ENCODE measurements around the gene TNFRSF6B.

The TNFRSF6B gene

DNA sequence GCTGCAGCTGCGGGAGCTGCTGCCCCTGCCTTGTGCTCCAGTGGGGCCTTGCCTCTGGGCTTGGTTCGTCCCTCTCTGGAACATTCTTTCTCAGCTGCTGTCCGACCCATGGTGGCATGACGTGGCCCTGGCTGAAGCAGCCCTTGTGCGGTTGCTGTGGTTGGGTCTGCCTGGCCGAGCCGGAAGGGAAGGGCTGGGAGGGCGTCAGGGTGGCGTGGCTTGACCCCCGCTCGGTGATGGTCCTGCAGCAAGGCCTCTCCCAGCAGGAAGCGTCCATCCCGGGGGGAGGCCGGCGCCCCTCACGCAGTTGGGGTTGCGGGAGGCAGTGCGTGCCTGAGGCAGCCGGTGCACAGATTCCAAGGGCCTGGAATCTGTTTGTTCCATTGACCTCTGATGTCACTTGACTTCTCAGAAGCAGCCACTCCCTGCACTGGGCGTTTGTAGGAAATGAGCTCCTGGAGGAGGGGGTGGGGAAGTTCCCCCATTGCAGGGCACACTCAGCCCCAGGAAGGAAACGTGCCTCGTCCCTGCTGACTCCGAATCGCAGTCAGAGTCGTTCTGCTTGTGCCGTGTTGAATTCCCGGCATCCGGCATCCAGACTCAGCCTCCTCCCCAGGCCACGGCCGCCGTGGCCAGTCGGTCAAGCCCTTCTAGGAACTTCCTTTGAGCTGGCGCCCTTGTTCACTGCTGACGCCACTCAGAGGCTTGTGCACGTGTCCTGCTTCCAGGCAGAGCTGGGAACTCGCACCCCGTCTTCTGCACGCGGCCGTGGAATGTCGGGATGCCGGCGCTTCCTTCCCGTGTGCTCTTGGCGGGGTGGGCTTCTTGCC lies 9.7 kb upstream of the TNFRSF6B start:
- no peak for DNase-seq

DNA sequence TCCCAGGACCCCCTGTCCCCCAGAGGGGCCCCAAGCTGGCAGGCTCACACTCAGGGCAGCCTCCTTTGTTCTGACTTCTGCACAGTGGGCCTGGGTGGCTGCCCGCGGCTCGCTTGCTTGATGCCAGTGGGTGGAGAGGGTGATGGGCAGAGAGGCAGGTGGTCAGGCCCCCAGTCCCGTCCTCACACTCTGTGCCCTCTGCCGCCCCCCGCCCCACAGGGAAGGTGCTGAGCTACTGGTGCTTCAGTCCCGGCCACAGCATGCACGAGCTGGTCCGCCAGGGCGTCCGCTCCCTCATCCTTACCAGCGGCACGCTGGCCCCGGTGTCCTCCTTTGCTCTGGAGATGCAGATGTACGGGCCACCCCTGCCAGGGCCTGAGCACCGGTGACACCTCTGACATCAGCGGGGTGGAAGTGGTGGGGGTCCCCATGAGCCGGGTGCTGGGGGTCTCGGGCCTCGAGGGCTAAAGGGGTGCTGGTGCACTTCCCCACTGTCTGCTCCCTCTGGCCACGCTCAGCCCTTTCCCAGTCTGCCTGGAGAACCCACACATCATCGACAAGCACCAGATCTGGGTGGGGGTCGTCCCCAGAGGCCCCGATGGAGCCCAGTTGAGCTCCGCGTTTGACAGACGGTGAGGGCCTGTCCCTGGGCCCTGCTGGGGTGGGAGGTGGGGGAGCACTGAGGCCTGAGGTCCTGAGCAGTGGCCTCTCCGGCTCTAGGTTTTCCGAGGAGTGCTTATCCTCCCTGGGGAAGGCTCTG lies 8.9 kb upstream of the TNFRSF6B start:
- DNase-seq, result no peak

DNA sequence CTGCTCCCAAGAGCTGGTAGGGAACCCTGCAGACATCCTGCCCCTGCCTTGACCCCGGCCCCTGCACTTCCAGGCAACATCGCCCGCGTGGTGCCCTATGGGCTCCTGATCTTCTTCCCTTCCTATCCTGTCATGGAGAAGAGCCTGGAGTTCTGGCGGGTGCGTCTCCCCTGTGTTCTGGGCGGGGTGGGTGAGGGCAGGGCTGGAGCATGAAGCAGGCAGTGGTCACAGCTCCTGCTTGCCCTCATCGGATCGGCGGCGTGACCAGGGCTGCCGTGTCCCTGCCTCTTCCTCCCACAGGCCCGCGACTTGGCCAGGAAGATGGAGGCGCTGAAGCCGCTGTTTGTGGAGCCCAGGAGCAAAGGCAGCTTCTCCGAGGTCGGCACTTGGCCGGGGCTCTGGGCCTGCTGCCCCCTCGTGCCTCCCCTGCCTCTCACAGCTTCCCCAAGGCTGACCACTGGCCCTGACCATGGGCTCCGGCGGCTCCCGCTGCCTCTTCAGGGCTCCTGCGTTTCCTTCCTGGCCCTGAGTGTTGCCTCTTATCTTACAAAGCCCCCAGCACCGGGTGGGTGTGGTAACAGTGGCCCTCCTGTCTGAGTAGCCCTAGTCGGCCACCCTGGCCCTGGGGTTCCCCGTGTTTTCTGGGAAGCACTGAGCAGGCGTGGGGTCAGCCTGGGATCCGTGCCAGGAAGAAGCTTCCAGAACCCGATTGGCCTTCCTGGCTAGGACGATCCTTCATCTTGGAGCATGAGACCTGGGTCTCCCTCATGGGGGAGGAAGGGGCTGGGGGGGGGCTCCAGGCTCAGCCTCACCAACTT lies 8.0 kb upstream of the TNFRSF6B start:
- DNase-seq, result no peak

DNA sequence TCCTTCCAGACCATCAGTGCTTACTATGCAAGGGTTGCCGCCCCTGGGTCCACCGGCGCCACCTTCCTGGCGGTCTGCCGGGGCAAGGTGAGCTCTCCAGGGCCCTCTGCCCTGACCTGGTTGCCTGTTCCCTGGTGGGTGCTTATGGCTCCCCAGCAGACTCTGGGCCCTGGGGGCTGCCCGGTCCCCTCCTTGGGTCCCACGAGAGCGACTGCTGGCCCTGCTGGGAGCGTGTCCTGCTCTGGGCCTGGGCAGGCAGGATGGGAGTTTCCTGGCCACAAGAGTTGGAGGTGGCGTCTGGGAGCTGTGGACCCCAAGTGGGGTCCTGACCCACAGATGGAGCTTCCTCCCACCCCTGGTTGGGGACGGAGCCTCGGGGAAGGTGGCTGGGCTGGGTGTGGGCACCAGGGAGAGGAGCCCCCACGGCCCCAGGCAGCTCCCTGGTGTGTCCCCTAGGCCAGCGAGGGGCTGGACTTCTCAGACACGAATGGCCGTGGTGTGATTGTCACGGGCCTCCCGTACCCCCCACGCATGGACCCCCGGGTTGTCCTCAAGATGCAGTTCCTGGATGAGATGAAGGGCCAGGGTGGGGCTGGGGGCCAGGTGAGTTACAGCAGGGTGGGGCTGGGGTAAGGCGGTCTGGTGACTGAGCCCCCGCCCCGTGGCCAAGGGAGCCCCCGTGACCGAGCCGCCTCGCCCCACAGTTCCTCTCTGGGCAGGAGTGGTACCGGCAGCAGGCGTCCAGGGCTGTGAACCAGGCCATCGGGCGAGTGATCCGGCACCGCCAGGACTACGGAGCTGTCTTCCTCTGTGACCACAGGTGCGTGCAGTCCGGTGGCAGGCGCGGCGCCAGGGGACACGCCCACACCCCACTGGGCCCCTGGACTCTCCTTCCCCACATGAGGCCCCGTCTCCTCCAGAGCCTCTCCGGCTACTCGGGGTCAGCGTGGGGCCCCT lies 7.1 kb upstream of the TNFRSF6B start:
- DNase-seq, result no peak

DNA sequence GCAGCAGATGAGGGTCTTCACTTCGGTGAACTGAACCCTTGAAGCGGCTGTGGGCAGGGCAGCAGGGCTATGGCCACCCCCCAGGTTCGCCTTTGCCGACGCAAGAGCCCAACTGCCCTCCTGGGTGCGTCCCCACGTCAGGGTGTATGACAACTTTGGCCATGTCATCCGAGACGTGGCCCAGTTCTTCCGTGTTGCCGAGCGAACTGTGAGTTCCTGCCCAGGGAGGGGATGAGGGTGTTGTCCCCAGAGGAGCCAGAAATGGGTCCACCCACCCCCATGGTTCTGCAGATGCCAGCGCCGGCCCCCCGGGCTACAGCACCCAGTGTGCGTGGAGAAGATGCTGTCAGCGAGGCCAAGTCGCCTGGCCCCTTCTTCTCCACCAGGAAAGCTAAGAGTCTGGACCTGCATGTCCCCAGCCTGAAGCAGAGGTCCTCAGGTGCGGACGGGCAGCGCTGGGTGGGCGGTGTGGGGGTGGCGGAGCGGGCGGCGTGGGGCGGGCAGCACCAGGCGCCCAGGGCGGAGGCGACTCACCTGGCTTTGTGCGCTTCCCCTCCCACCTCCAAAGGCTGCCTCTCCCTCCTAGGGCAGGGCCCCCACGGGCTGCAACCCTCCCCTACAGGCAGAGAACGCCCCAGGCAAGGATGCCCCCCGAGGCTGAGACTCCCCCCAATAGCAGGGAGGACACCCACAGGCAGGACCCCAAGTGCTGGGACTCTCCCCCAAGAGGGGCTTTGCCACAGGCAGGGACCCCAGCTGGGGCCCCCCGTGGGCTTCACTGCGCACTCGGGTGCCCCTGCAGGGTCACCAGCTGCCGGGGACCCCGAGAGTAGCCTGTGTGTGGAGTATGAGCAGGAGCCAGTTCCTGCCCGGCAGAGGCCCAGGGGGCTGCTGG lies 6.2 kb upstream of the TNFRSF6B start:
- DNase-seq, result no peak

DNA sequence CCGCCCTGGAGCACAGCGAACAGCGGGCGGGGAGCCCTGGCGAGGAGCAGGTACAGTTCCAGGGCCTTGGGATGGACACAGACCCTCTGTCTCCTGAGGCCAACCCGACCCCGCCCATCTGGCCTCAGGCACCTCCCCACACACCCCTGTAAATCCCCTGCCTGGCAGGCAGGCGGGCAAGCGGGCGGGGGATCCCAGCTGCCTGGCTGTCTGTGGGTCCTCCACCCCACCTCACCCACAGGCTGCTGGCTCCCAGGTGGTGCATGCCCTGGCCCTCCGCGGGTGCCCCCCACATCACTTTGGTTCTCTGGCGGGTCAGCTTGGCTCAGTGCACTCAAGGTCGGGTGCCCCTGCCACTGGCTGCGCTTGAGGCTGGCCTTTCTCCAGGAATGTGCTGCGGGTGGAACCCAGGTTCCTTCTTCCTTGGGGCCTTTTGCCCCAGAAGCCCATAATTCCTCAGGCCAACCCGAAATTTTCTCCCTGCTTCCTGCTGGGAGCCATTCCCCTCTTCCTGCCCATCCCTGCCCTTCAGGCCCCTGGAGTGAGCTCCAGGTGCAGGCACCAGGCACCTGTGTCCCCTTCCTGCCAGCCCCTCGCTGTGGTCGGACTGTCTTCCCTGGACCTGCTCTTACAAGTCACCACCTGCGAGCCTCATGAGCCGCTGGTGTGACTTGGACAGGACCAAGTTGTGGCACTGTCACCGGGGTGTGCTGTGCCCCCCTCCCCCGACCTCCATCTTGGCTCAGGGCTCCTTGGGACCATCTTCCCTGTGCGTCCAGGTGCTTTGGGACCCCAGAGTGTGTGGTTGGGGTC lies 5.3 kb upstream of the TNFRSF6B start:
- DNase-seq, result no peak

DNA sequence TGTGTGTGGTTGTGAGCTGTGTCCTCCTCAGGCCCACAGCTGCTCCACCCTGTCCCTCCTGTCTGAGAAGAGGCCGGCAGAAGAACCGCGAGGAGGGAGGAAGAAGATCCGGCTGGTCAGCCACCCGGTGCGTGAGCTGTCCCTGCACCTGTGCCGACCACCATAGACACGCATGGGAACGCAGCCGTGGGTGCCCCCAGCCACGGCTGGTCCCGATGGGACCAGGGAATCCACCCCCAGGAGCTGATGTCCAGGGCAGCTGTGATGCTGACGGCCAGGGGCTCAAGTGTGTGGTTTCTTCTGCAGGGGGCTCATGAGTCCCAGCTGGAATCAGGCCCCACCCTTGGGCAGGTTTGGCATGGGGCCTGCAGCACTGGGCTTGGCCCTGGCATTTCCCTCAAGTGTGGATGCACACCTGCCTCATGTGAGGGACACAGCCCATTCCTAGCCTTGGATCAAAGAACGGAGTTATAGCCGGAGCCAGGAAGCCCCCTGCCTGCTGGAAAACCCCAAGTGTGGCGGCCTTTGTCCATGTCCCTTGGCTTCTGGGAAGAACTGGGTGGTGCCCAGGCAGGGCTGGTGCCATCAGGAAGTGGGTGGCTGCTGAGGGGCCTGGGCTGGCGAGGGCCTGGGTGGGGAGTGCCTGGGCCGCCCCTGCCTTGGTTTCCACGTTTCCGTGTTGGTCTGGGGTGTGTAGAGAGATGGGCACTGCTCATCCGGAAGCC lies 4.6 kb upstream of the TNFRSF6B start:
- DNase-seq, result no peak

DNA sequence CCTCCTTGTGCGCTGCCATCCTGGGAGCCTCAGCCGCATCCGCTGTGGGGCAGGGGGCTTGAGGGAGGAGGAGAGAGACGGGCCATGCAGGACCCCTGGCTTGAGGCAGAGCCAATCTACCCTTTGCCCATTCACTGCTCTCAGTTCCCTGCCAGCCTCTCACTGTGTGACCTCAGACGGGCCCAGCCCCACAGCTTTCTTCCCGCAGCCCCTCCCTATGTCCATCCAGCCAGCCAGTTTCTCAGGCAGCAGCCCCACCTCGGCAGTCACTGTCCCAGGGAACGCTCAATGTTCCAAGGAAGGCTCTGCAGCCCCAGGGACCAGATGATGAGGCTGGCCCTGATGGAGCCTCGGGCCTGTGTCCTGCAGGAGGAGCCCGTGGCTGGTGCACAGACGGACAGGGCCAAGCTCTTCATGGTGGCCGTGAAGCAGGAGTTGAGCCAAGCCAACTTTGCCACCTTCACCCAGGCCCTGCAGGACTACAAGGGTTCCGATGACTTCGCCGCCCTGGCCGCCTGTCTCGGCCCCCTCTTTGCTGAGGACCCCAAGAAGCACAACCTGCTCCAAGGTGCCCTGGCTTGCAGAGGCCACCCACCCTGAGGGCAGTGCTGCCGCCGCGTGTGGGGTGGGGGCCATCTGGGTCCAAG lies 3.9 kb upstream of the TNFRSF6B start:
- DNase-seq, result peak in 1 of 2 experiments; percentile 59

DNA sequence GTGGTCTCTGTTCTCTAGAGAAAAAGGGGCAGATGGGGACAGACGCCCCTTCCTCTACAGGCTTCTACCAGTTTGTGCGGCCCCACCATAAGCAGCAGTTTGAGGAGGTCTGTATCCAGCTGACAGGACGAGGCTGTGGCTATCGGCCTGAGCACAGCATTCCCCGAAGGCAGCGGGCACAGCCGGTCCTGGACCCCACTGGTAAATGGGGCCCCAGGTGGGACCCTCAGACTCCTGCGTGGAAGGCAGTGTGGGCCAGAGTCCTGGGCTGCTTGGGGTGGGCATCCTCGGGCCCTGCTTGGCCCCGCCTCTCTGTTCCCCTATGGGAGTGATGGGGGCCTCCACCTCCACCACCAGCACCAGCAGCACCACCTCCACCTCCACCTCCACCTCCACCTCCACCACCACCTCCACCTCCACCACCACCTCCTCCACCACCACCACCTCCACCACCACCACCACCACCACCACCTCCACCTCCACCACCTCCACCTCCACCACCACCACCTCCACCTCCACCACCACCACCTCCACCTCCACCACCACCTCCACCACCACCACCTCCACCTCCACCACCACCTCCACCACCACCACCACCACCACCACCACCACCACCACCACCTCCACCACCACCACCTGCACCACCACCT lies 3.2 kb upstream of the TNFRSF6B start:
- DNase-seq, result no peak

DNA sequence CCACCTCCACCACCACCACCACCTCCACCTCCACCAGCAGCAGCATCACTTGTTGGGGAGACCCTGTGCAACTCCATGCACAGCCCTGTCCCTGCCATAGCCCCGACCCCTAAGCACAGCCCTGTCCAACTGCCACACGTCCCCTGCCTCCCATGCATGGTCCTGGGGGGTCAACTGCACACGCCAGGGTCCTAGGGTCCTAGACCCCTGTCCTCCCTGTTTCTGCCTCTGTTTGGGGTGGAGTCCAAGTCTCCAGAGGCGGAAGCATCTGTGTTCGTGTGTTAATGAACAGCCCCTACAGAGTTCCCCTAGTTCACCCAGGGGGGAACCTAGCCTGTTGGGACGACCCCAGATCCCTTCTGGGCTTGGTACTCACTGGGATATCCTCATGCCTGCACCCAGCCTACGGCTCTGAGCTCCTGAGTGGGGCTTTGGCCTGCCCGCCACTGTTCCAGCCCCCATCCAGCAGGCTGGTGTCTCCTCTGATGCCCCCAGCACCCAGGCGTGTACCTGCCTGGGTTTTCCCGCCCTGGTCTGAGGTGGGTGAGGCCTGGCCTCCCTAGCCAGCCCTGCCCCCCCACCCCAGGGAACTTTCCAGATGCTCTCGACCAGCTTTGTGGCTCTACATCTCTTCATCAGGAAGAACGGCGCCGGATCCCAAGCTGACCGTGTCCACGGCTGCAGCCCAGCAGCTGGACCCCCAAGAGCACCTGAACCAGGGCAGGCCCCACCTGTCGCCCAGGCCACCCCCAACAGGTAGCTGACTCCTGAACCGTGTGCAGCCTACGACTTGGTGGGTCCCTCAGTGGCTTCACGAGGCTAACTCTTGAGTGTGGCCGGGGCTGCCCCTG lies 2.5 kb upstream of the TNFRSF6B start:
- no peak for DNase-seq

DNA sequence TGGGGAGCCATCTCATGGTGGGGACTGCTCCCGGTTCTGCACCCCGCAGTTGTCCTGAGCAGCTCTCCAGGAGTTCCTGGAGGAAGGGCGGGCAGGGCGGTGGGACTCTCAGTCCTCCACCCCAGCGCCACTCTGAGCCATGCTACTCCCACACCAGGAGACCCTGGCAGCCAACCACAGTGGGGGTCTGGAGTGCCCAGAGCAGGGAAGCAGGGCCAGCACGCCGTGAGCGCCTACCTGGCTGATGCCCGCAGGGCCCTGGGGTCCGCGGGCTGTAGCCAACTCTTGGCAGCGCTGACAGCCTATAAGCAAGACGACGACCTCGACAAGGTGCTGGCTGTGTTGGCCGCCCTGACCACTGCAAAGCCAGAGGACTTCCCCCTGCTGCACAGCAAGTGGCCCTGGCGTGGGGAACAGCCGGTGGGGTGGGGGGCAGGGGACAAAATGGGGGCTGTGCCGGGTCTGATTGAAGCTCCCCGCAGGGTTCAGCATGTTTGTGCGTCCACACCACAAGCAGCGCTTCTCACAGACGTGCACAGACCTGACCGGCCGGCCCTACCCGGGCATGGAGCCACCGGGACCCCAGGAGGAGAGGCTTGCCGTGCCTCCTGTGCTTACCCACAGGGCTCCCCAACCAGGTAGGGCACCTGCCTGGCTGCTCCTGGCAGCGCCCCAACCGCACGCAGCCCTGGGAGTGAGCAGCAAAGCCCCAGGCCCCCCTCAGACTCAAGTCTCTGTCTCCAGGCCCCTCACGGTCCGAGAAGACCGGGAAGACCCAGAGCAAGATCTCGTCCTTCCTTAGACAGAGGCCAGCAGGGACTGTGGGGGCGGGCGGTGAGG lies 1.6 kb upstream of the TNFRSF6B start:
- no peak for DNase-seq

DNA sequence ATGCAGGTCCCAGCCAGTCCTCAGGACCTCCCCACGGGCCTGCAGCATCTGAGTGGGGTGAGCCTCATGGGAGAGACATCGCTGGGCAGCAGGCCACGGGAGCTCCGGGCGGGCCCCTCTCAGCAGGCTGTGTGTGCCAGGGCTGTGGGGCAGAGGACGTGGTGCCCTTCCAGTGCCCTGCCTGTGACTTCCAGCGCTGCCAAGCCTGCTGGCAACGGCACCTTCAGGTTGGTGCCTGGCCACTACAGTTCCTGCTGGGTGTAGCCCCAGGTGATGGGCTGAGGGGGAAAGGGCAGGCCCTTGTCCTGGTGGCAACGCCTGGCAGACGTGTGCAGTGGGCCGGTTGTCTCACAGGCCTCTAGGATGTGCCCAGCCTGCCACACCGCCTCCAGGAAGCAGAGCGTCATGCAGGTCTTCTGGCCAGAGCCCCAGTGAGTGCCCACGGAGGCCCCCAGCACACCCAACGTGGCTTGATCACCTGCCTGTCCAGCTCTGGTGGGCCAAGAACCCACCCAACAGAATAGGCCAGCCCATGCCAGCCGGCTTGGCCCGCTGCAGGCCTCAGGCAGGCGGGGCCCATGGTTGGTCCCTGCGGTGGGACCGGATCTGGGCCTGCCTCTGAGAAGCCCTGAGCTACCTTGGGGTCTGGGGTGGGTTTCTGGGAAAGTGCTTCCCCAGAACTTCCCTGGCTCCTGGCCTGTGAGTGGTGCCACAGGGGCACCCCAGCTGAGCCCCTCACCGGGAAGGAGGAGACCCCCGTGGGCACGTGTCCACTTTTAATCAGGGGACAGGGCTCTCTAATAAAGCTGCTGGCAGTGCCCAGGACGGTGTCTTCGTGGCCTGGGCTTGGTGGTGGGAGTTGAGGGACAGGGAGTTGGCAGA lies 787 bp upstream of the TNFRSF6B start:
- no peak for DNase-seq

DNA sequence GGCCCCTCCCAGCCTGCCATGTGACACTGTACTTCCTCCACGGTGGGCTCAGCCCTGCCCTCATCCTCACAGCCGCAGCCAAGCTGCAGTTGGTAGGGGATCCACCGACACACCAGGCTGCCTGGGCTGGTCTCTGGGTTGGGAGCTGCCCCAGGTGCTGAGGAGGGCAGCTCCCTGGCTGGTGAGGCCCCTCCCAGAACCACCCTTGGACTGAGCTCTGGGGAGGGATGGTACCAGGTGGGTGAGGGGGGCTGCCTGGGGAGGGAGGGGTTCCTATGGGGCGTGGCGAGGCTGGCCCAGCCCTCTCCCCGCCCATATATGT lies 185 bp upstream of the TNFRSF6B start:
- peak in 1 of 2 experiments; percentile 45 for DNase-seq

DNA sequence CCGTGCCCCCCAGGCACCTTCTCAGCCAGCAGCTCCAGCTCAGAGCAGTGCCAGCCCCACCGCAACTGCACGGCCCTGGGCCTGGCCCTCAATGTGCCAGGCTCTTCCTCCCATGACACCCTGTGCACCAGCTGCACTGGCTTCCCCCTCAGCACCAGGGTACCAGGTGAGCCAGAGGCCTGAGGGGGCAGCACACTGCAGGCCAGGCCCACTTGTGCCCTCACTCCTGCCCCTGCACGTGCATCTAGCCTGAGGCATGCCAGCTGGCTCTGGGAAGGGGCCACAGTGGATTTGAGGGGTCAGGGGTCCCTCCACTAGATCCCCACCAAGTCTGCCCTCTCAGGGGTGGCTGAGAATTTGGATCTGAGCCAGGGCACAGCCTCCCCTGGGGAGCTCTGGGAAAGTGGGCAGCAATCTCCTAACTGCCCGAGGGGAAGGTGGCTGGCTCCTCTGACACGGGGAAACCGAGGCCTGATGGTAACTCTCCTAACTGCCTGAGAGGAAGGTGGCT lies 960 bp downstream of the TNFRSF6B start:
- DNase-seq, result peak; percentile 23 to 57

DNA sequence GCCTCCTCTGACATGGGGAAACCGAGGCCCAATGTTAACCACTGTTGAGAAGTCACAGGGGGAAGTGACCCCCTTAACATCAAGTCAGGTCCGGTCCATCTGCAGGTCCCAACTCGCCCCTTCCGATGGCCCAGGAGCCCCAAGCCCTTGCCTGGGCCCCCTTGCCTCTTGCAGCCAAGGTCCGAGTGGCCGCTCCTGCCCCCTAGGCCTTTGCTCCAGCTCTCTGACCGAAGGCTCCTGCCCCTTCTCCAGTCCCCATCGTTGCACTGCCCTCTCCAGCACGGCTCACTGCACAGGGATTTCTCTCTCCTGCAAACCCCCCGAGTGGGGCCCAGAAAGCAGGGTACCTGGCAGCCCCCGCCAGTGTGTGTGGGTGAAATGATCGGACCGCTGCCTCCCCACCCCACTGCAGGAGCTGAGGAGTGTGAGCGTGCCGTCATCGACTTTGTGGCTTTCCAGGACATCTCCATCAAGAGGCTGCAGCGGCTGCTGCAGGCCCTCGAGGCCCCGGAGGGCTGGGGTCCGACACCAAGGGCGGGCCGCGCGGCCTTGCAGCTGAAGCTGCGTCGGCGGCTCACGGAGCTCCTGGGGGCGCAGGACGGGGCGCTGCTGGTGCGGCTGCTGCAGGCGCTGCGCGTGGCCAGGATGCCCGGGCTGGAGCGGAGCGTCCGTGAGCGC lies 1.6 kb downstream of the TNFRSF6B start:
- no peak for DNase-seq

All from SW 1271 (cell line).